ENCODE measurements around the gene TMEM256. TPM values are rescaled to one million over a fixed set of nuclear protein-coding genes. Genes with fewer than 3 reads are reported as not detected.

TMEM256 gene
- total and polyA plus RNA-seq, 9 of the 15 experiments (the other 6 are each of a cell fraction or from before 2014, with no cell fraction given), result 43.4 to 177 (median 68.5) TPM

DNA sequence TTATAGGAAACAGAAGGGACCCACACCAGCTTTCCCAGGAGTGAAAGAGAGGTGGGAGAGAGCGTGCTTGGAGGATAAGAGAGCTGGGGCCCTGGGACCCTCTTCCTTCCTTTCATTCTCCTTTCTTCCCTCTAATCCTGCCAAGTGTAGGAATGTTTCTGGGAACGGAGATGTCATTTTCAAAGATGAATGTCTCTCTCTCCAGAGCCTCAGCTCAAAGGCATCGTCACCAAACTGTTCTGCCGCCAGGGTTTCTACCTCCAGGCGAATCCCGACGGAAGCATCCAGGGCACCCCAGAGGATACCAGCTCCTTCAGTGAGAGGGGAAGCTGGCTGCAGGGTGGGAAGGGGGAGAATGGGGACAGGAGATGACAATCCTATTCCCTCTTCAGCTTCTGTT, 37.4 kb upstream of the TMEM256 start:
- no peaks in the 10 kb centered on the region for H3K9me3 ChIP-seq (replicated peaks; ENCODE audit: control insufficient read depth, insufficient read depth, low read depth, low read length)
- no peak for FAIRE-seq
- peaks cover 17 to 74% of the 10 kb centered on the region in 2 experiments; a peak in 4 of 5 replicates for H3K4me1 ChIP-seq (replicated peaks in 1 of 2; ENCODE audit: control insufficient read depth in 2 of 2, insufficient read depth in 2 of 2, low read length in 2 of 2)
- no peak overlapping the region for H3K4me3 ChIP-seq
- H3K27ac ChIP-seq (ENCODE audit: extremely low read depth, low read depth, low read length), result no peak overlapping the region; the same call in 2 of the 3 replicates
- no peak overlapping the region; a peak in 1 of 4 replicates for H3K9ac ChIP-seq (ENCODE audit: insufficient read depth in 1 of 2, low read depth in 2 of 2, low read length in 2 of 2)
- H3K9me1 ChIP-seq (ENCODE audit: control insufficient read depth, insufficient read depth, low read length), result peaks cover 3% of the 10 kb centered on the region
- peaks cover 5% of the 10 kb centered on the region; the same call in 2 of the 3 replicates for H3K79me2 ChIP-seq (ENCODE audit: control insufficient read depth, insufficient read depth, low read length)
- no peak for TF ChIP-seq FOXP1 (CRISPR knock-in tag; IDR thresholded peaks at IDR 0.05)
- no peak for TF ChIP-seq ZFP30 (CRISPR knock-in tag; IDR thresholded peaks at IDR 0.05; ENCODE audit: borderline replicate concordance)
- TF ChIP-seq HDAC1 (IDR thresholded peaks at IDR 0.05), result no peak
- TF ChIP-seq CBX5 (IDR thresholded peaks at IDR 0.05; ENCODE audit: borderline replicate concordance, low read depth), result no peak
- 50% methylated on average over 1 of the region's 7 CpGs for WGBS (ENCODE audit: insufficient coverage, low coverage, missing lambda C conversion rate)
- H3K27me3 ChIP-seq (ENCODE audit: control insufficient read depth in 2 of 2, insufficient read depth in 2 of 2, low read length in 2 of 2), result no peaks in the 10 kb centered on the region
- DNase-seq (ENCODE audit: extremely low read depth in 1 of 4, low spot score in 3 of 4), result no peak
- no peaks in the 10 kb centered on the region for H4K20me1 ChIP-seq (replicated peaks; ENCODE audit: control insufficient read depth, insufficient read depth, low read length)
- intact Hi-C loops (cut with micrococcal nuclease), result no loop called here
- no peak for ATAC-seq
- ChIA-PET POLR2A (interaction anchor here (0.8 to 2.0 kb wide), 4 partner anchors 36 to 45 kb away, joined by 4 to 8 read pairs (median 6); partner anchors contain the start of genes POLR2A and ZBTB4), CTCF (ENCODE audit: low intra/inter-chr PET ratio) (no interaction called here)
- no peak overlapping the region for H2AFZ ChIP-seq (ENCODE audit: low read depth, low read length)
- no peak overlapping the region for H3K4me2 ChIP-seq (ENCODE audit: insufficient read depth, low read length)
- in situ Hi-C loops (cut with MboI), result no loop called here
- BruUV-seq (replicated peaks), result no TSS peak
- no peaks in the 10 kb centered on the region for H3K36me3 ChIP-seq (ENCODE audit: control insufficient read depth, insufficient read depth, low read length)

- Histone ChIP-seq H3K4me2 (ENCODE audit: insufficient read depth, low read length) (peak overlapping the region; percentile 54; the same call in 1 of the 2 replicates), H3K9me1 (ENCODE audit: control insufficient read depth, insufficient read depth, low read length) (peaks cover 3% of the 10 kb centered on the region), H3K4me3 (no peak overlapping the region), H2AFZ (ENCODE audit: low read depth, low read length) (0 out of 2 replicates have a peak overlapping the region, but pooled peaks have one; percentile 47), H3K36me3 (ENCODE audit: control insufficient read depth, insufficient read depth, low read length) (no peaks in the 10 kb centered on the region), H3K79me2 (ENCODE audit: control insufficient read depth, insufficient read depth, low read length) (peaks cover 7% of the 10 kb centered on the region; the same call in 2 of the 3 replicates), H3K9ac (ENCODE audit: insufficient read depth in 1 of 2, low read depth in 2 of 2, low read length in 2 of 2) (peak overlapping the region in 1 of 2 experiments; percentile 84; a peak in 3 of 4 replicates), H3K4me1 (replicated peaks in 1 of 2; ENCODE audit: control insufficient read depth in 2 of 2, insufficient read depth in 2 of 2, low read length in 2 of 2) (peaks cover 20 to 74% of the 10 kb centered on the region in 2 experiments; a peak in 4 of 5 replicates), H3K27ac (ENCODE audit: extremely low read depth, low read depth, low read length) (no peak overlapping the region; the same call in 2 of the 3 replicates), H3K27me3 (ENCODE audit: control insufficient read depth in 2 of 2, insufficient read depth in 2 of 2, low read length in 2 of 2) (no peaks in the 10 kb centered on the region), H4K20me1 (replicated peaks; ENCODE audit: control insufficient read depth, insufficient read depth, low read length) (no peaks in the 10 kb centered on the region), H3K9me3 (replicated peaks; ENCODE audit: control insufficient read depth, insufficient read depth, low read depth, low read length) (no peaks in the 10 kb centered on the region)
- FAIRE-seq (peak; percentile 74), DNase-seq (ENCODE audit: extremely low read depth in 1 of 4, low spot score in 3 of 4) (peak; percentile 52 to 67 (median 52)), ATAC-seq (peak; percentile 50)
- intact Hi-C loops (cut with micrococcal nuclease), result no loop called here
- in situ Hi-C loops (cut with MboI), result no loop called here
- 3% methylated on average over 10 of the region's 12 CpGs for WGBS (ENCODE audit: insufficient coverage, low coverage, missing lambda C conversion rate)
- ChIA-PET POLR2A (interaction anchor here (0.6 to 2.0 kb wide), 5 partner anchors 36 to 68 kb away, joined by 3 to 8 read pairs (median 6); partner anchors contain the start of genes POLR2A and ZBTB4), CTCF (ENCODE audit: low intra/inter-chr PET ratio) (no interaction called here)
- BruUV-seq (replicated peaks), result no TSS peak
- TF ChIP-seq FOSL1 (tag; conservative IDR thresholded peaks at IDR 0.05), result 0 out of 2 replicates have a peak, but pooled peaks have one; percentile 24
- TF ChIP-seq HMG20B (CRISPR knock-in tag; IDR thresholded peaks at IDR 0.05), result no peak
- peak; percentile 74 for TF ChIP-seq PKNOX1 (IDR thresholded peaks at IDR 0.05)
- no peak for TF ChIP-seq FOXA3 (CRISPR knock-in tag; conservative IDR thresholded peaks at IDR 0.05 in 1 of 2, IDR thresholded peaks at IDR 0.05 in 1 of 2)
- TF ChIP-seq ESRRB (CRISPR knock-in tag; IDR thresholded peaks at IDR 0.05; ENCODE audit: borderline replicate concordance), result no peak
- TF ChIP-seq VEZF1 (CRISPR knock-in tag; IDR thresholded peaks at IDR 0.05), result peak; percentile 27; the same call in 1 of the 2 replicates
- peak; percentile 75 for TF ChIP-seq NFE2 (IDR thresholded peaks at IDR 0.05; ENCODE audit: low read depth)
- TF ChIP-seq, protein P1, sequence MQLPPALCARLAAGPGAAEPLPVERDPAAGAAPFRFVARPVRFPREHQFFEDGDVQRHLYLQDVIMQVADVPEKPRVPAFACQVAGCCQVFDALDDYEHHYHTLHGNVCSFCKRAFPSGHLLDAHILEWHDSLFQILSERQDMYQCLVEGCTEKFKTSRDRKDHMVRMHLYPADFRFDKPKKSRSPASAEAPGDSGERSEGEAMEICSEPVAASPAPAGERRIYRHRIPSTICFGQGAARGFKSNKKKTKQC (CRISPR knock-in tag; IDR thresholded peaks at IDR 0.05), result 0 out of 2 replicates have a peak, but pooled peaks have one; percentile 41
- peak; percentile 87 for TF ChIP-seq MAFG (tag; conservative IDR thresholded peaks at IDR 0.05)
Measured at GRCh38 chr17:7440834-7441195, 36.9 kb upstream of the TMEM256 start.
